Mammary epithelial cell (primary cell): Measurements from ENCODE around the gene DCLRE1C.

Experiments
- CTCF ChIP-seq, 2 donors: IDR thresholded peaks in 1 of 2; conservative IDR thresholded peaks in 1 of 2; 2 replicates each; pipeline ENCODE4 v1.5.1; 2011 to 2012; ENCODE audit warnings: inconsistent platforms in 2 of 2, low read length in 2 of 2, mild to moderate bottlenecking in 2 of 2, control low read depth in 1 of 2, low read depth in 1 of 2; ENCODE audit not compliant: insufficient read depth in 1 of 2; ENCODE audit errors: extremely low read depth in 1 of 2
- EZH2 ChIP-seq: IDR thresholded peaks from 2 replicates; pipeline ENCODE4 v1.6.1; 2012; ENCODE audit warnings: low read length, inconsistent platforms, borderline replicate concordance

DNA sequence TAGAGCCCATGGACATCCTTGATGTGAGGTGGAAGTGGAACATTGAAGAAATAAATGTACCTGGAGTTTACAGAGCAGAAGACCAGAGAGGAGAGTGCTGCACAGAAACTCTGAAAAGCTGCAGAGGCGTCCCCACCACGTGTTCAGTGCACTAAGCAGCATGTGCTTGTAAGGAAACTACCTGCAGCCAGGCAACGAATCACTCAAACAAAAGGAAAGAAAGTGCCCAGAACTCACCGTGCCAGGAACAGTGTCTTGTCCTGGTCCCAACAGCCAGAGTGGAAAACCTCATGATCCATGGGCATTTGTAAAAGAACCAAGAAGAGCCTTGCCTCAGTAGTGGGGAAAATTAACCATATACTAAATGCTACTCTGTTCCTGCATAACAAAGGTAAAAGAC, 42.9 kb downstream of the DCLRE1C start:
- TF ChIP-seq CTCF (conservative IDR thresholded peaks at IDR 0.05 in 1 of 2, IDR thresholded peaks at IDR 0.05 in 1 of 2; ENCODE audit: extremely low read depth in 1 of 2, insufficient read depth in 1 of 2, low read depth in 1 of 2, low read length in 2 of 2) (no peak), EZH2 (no peak)
